Activated naive CD8-positive, alpha-beta T cell treated with anti-CD3 and anti-CD28 coated beads for 36 hours (primary cell): ENCODE data around the gene CTNNBL1. TPM values are rescaled to one million over a fixed set of nuclear protein-coding genes. Genes with fewer than 3 reads are reported as not detected.
A peak's percentile ranks its signal among the peaks of the same experiment; 100 is the strongest.

ENCODE experiments used
- DNase-seq: peaks from one replicate; pipeline ENCODE4 v3.0.0; 2021
- H3K27ac Mint-ChIP-seq: one replicate; pipeline ENCODE4 v1.8.0; 2022; ENCODE audit warnings: mild to moderate bottlenecking, moderate library complexity, mixed read lengths
- H3K27me3 Mint-ChIP-seq: one replicate; pipeline ENCODE4 v1.8.0; 2022; ENCODE audit warnings: mild to moderate bottlenecking, mixed read lengths
- H3K36me3 Mint-ChIP-seq: one replicate; pipeline ENCODE4 v1.8.0; 2021; ENCODE audit warnings: mild to moderate bottlenecking, mixed read lengths
- H3K4me1 Mint-ChIP-seq: one replicate; pipeline ENCODE4 v1.8.0; 2021; ENCODE audit warnings: mixed read lengths
- H3K4me3 Mint-ChIP-seq: one replicate; pipeline ENCODE4 v1.8.0; 2022; ENCODE audit warnings: mild to moderate bottlenecking, moderate library complexity, mixed read lengths
- H3K9me3 Mint-ChIP-seq: one replicate; pipeline ENCODE4 v1.8.0; 2022; ENCODE audit warnings: mixed read lengths
- total RNA-seq, 2 experiments: library from RNA; stranded (reverse); gene quantifications; one replicate each; pipeline ENCODE4 v1.2.3, GENCODE V29; 2021

CTNNBL1 gene
- total RNA-seq, 2 experiments from 2014 or later, result 85.6 to 98.4 TPM

DNA sequence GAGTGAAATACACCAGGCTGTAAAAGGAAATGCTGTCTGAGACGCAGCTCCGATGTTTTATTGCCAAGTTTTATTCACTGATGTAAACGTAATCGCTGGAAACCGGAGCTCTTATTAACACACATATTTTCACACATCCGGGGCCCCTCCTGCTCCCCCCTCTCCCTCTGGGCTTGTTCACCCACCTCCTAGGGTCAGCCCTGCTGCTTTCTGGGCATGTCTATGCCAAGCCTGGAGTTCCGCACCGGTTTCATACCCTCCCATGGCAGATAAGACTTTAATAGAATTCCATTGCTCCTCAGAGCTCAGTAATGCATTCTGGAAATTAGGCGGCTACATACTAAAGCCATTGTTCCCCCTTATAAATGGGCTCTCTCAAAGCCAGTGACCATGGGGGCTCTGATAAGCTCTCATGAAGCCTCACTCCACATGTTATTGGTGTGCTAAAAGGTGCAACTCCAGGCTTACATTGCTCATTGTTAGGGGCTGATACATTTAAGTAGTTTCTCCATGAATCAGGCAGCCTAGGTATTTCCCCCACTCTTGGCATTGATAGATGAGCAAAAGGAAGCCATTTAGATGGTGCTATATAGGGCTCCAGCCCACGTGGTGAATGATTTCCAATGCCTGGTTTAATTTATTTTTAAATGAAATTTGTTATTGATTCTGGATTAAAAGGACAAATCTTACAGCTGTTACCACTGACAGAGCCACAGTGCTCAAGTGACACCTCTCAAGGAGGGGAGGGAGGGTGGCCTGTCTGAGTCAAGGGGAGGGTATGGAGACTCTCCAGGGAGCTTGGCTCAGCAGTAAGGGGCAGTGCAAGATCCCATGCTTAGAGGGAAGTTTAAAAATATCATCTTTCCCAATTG, 204.6 kb downstream of the CTNNBL1 start:
- no peak overlapping the region for H3K27ac Mint-ChIP-seq
- DNase-seq, result no peak

DNA sequence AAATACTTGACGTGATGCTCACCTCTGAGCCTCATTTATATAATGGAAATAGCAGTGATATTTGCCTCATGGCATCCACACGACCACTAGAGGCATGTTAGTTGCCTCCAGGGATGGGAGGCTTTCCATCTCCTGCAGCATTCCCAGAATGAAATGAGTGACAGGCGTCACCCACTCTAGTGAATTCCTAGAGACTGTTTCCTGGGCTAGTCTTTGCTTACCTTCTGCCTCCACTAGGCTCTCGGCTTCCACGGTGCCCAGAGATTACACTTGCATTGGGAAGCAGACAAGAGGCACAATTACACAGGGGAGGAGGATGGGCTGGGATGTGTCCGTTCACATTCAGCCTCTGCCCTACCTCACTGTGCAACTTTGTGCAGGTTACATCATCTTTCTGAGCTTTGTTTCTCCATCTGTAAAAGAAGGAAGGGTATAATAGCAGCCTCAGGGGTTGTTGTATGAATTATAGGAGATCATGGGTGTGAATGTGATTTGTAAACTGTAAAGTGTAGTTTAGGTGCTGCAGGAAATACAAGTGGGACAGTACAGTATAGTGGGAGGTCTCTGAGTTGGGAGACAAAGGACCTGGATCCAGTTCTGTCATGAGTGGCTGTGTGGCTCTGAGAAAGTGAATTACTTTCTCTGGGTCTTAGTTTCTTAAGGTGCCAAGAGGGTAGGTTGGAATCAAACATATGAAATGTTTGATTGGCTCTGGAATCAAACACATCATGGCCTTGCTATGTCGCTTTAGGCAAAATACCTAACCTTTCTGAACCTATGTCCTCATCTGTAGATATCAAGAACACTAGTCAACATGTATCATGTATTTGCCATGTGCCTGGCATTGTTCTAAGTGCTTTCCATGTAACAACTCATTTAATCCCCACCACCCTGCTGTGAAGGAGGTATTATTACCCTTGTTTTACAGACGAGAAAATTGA, 205.5 kb downstream of the CTNNBL1 start:
- no peak for DNase-seq
- Mint-ChIP-seq H3K9me3 (no peaks in the 10 kb centered on the region), H3K27ac (no peak overlapping the region)

More for the DNA sequence above, 204.6 kb downstream of the CTNNBL1 start:
- H3K4me1 Mint-ChIP-seq, result peaks cover 4% of the 10 kb centered on the region
- H3K9me3 Mint-ChIP-seq, result no peaks in the 10 kb centered on the region
- H3K4me3 Mint-ChIP-seq, result no peak overlapping the region
- no peaks in the 10 kb centered on the region for H3K36me3 Mint-ChIP-seq
- H3K27me3 Mint-ChIP-seq, result peaks cover 41% of the 10 kb centered on the region

DNA sequence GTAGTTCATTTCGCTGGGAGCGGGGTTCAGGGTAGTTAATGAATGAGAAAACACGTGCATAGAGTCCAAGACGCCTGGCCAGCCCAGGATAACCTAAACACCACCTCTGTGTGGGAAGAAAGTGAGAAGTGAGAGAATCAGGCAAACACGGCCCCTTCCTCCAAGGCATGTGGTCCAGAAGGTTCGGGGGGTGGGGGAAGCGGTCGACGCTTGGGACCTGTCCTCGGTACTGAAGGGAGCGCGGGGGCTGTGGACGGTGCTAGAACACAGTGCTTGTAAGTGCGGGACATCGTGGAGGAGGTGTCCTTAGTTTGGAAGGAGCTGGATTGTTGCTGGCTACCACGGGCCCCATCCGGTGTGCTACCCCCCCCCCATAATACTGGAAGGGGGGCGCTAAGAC, 207.4 kb downstream of the CTNNBL1 start:
- H3K36me3 Mint-ChIP-seq, result no peaks in the 10 kb centered on the region
- no peak for DNase-seq
- no peaks in the 10 kb centered on the region for H3K9me3 Mint-ChIP-seq
- H3K27ac Mint-ChIP-seq, result no peak overlapping the region
- no peak overlapping the region for H3K4me3 Mint-ChIP-seq
- peaks cover 8% of the 10 kb centered on the region for H3K4me1 Mint-ChIP-seq
- peaks cover 66% of the 10 kb centered on the region for H3K27me3 Mint-ChIP-seq

More for the DNA sequence above, 205.5 kb downstream of the CTNNBL1 start:
- Mint-ChIP-seq H3K36me3 (no peaks in the 10 kb centered on the region), H3K4me1 (peaks cover 8% of the 10 kb centered on the region), H3K4me3 (no peak overlapping the region), H3K27me3 (peaks cover 50% of the 10 kb centered on the region)

DNA sequence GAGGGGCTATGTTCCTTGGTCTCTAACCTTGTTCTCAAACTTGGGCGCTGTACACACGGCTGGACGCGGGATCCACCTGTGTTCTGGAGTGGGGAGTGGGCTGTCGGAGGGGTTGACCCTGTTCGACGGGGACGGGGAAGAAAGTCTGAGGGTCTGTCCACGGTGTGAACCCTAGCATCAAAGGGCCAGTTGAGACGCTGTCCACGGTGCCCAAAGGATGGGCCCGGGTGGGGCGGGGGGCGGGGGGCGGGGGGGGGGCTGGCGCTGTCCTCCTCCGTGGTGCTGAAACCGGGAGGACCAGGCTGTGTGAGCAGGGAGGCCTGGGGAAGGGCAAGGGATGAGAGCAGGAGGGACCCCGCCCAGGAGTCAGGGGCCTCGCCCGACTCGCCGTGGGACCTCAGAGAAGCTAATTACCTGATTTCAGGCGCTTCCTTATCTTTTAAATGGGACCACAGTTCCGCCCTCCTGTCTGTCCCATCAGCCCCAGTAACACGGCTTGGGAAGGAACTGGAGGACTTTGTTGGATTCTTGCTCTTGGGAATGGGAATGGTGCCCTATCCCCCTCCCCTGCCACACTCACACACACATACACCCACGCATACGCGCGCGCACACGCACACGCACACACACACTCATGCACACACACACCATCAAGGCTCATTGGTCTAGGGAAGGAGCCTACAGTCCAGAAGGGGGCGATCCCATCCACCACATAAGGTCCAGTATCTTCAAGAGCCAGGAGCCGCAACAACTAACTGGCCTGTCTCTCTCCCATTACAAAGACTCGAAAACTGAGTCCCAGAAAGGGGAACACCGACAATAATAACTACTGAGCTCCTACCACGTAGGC, 208.0 kb downstream of the CTNNBL1 start:
- Mint-ChIP-seq H3K9me3 (no peaks in the 10 kb centered on the region), H3K27me3 (peaks cover 72% of the 10 kb centered on the region), H3K4me3 (no peak overlapping the region), H3K27ac (no peak overlapping the region), H3K4me1 (peaks cover 8% of the 10 kb centered on the region), H3K36me3 (no peaks in the 10 kb centered on the region)
- DNase-seq, result no peak

DNA sequence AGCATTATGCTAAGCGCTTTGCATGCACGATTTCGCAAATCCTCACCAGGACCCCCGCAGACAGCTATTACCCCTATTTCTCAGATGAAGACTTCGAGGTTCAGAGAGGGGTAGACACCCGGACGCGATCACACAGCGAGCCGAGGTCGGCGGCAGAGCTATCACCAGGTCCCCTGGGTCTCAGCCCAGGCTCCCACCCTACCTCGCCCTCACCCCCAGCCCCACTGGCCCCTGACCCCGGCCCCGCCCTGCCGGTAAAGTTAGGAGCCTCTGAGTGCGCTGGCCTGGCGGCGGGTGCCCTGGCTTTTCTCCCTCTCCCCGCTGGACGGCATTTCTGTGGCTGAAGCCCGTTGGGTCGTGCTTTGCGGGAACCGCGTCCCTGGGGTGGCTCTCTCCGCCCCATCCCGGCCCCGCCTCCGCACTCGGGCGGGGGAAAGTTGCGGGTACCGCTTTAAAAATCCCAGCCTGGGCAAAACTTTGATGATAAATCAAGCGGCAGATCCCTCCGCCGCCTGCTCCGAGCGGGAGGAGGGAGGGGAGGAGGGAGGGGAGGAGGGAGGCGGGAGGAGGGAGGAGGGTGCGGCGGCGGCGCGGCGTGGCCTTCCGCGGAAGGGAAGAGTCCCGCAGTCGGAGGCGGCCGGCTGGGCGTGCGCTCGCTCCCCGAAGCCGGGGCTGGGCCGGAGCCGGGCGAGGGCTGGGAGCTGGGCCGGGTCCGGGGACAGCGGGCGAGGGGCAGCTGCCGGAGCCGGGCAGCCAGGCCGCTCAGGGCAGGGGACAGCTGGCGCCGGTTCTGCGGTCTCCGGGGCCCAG, 208.9 kb downstream of the CTNNBL1 start, which contains the start of gene VSTM2L:
VSTM2L (plus strand) TSS at position 624 of the 810 bp plus-strand sequence. CDS start 224 bp downstream, outside the sequence.
- H3K4me3 Mint-ChIP-seq, result peak within 1 kb of the TSS; percentile 62
- no peak for DNase-seq
- H3K9me3 Mint-ChIP-seq, result no peaks in the 10 kb centered on the region
- peaks cover 8% of the 10 kb centered on the region for H3K4me1 Mint-ChIP-seq
- no peaks in the 10 kb centered on the region for H3K36me3 Mint-ChIP-seq
- no peak within 1 kb of the TSS for H3K27ac Mint-ChIP-seq
- H3K27me3 Mint-ChIP-seq, result peaks cover 80% of the 10 kb centered on the region

DNA sequence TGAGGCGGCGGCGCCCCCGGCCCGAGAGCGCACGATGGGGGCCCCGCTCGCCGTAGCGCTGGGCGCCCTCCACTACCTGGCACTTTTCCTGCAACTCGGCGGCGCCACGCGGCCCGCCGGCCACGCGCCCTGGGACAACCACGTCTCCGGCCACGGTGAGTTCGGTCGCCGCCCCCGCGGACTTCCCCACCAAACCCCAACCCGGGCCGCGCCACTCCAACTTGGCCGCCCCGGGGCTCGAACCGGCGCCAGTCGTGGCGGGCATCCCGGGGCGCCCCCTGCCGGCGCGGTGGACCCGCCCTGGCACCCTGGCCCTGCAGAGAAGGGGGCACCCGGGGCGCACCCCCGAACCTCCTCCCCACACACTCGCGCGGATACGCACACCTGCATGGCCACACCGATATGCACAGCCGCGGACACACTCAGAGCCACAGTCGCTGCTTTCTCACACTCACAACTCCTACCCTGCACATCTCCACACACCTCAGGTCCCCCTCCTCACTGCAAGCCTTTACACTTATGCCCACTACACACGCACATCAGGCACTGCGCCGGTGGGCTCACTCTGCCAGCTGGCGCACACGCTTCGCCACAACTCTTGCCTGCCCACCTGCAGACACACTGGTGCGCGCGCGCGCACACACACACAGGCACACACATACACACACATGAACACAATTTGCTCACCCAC, 209.6 kb downstream of the CTNNBL1 start:
- H3K4me3 Mint-ChIP-seq, result peak overlapping the region; percentile 62
- H3K27me3 Mint-ChIP-seq, result peaks cover 87% of the 10 kb centered on the region
- peaks cover 8% of the 10 kb centered on the region for H3K4me1 Mint-ChIP-seq
- H3K27ac Mint-ChIP-seq, result no peak overlapping the region
- no peaks in the 10 kb centered on the region for H3K9me3 Mint-ChIP-seq
- no peaks in the 10 kb centered on the region for H3K36me3 Mint-ChIP-seq
- peak; percentile 13 for DNase-seq

DNA sequence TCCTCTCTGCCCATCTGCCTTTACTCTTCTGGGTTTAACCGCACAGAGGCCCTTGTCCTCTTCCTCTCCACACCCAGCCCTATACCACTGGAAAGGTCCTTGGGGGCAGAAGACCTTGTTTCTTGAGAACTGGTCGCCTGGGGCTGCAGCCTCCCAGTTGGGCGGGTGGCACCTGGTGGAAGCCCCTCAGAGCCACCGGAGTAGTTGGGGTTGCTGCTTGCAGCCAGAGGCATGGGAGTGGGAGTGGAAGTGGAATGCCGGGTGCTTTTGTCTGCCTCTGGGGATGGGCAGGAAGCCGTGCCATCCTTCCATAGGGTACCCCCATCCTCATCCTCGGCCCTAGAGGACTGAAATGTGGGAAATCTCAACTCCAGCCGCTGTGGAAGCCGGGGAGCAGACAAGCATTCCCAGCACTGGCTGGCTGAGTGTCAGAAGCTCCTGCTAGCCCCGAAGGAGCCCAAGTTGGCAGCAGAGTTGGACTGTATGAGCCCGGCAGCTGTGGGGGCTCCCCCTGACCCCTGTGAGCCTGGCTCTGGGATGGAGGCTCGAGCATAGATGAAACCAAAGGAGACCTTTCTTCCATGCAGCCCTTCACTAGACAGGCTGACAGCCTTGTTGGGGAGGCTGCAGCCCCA, 210.3 kb downstream of the CTNNBL1 start:
- DNase-seq, result no peak
- Mint-ChIP-seq H3K27ac (no peak overlapping the region), H3K36me3 (no peaks in the 10 kb centered on the region), H3K9me3 (no peaks in the 10 kb centered on the region), H3K27me3 (peaks cover 88% of the 10 kb centered on the region), H3K4me1 (peaks cover 8% of the 10 kb centered on the region), H3K4me3 (peak overlapping the region; percentile 62)

DNA sequence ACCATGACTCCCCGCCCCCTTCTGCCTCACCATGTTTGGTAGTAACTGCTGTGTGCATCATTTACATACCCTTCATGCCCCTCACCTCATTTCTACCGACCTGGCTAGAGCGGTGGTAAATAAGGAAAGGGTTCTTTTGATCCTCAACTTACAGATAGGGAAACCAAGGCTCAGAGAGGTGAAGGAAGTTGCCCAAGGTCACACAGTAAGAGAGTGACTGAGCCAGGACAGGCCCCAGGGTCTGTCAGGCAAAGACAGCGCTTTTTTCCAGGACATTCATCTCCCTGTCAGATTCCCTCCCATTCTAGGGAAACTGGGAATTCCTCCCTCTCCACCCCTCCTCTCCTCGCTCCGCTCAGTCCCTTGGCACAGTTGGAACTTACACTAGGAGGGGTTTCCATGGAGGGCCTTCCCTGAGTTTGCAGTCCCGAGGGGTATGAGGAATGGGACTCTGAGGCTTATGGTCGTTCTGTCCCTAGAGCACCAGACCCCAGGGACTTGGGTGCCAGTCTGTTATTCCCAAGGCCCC, 211.1 kb downstream of the CTNNBL1 start:
- Mint-ChIP-seq H3K4me3 (no peak overlapping the region), H3K4me1 (peaks cover 8% of the 10 kb centered on the region), H3K9me3 (no peaks in the 10 kb centered on the region), H3K27ac (no peak overlapping the region), H3K36me3 (no peaks in the 10 kb centered on the region), H3K27me3 (peaks cover 82% of the 10 kb centered on the region)
- no peak for DNase-seq

DNA sequence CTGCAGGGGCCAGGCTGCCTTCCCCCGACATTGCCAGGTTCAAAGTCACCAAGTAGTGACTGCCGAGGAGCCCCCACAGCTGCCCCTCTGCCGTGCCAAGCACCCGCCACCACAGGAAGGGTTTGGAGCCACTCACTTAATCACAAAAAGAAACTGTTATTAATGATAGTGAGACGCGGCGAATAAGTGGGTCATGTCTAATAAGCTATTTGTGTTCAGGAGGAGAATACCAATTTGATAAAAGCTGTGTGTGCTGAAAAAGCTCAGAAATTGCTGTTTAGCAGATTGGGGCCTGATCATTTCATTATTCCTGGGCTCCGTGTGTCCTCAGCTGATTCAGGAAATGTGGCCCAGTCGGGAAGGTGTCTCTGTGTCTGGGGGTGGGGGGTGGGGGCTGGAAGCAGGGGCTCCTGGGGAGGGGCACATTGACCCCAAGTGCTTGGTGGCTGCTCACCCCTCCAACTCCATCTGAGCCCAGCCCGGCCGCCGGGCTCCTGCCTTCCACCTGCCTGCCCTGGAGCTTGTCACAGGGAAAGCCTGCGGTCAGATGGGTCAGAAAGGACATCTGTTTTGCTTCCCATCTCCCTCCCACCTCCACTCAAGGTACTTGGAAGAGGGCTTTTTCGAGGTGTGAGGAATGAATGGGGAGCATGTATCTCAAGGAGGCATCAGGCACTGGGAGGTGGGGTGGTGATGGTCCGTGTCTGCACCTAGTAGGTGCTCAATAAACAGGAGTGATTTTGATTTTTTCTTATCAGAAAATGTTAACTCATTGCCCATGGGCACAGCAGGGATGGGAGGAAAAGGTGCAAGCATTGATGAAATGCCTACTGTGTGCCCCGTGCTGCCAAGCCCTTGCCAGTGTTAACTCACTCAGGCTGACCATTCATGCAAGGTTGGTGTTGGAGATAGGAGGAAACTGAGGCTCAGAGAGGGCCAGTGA, 212.1 kb downstream of the CTNNBL1 start:
- Mint-ChIP-seq H3K27me3 (peaks cover 80% of the 10 kb centered on the region), H3K27ac (no peak overlapping the region), H3K9me3 (no peaks in the 10 kb centered on the region), H3K4me3 (no peak overlapping the region), H3K36me3 (no peaks in the 10 kb centered on the region), H3K4me1 (peaks cover 8% of the 10 kb centered on the region)
- no peak for DNase-seq

DNA sequence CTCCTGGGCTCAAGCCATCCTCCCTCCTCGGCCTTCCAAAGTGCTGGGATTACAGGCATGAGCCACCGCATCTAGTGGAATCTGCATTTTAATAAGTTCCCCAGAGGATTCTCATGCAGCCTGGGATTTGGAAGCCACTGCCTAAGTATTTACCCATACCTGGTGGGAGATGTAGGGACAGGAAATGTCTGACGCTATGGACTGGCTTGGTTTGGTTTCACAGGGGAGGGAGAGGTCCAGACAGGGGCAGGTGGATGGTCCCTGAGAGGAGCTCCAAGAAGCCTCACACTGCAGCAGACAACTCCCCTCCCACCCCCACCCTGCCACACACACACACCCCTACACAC, 213.5 kb downstream of the CTNNBL1 start:
- Mint-ChIP-seq H3K36me3 (no peaks in the 10 kb centered on the region), H3K9me3 (no peaks in the 10 kb centered on the region), H3K27me3 (peaks cover 74% of the 10 kb centered on the region), H3K4me3 (no peak overlapping the region), H3K27ac (no peak overlapping the region), H3K4me1 (peaks cover 5% of the 10 kb centered on the region)
- DNase-seq, result no peak

DNA sequence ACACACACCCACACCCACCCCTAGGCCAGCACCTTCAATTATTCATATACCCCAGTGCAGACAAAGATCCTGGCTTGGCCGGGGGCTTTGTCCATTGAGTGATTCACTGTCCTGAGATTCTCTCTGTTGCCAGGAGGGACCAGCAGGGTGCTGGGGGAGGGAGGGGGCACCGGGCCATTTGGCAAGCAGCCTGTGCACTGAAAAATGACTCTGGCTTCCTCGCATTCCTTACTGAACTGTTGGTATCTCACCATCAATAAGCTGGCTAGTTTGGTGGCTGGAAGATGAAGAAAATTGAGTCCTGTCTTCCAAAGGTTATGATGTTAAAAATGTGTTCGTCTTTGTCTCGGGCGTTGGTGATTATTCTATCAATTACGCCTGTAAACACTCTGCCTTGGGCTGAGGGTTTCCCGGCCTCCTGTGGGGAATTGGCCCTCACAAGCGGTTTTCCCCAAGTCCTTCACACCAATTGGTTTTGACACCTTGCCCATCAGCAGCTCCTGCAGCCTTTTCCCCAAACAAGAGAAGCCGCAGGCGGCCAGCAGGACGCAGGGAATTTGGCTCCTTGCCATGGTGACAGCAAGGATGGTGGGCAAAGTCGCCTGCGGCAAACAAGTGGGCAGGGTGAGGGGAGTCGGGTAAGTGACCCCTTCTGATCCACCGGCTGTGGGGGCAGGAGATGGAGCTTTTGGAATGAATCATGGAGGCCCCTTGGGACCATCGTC, 214.0 kb downstream of the CTNNBL1 start:
- peaks cover 74% of the 10 kb centered on the region for H3K27me3 Mint-ChIP-seq
- H3K4me1 Mint-ChIP-seq, result peaks cover 6% of the 10 kb centered on the region
- H3K9me3 Mint-ChIP-seq, result no peaks in the 10 kb centered on the region

More for the DNA sequence above, 214.0 kb downstream of the CTNNBL1 start:
- no peak overlapping the region for H3K4me3 Mint-ChIP-seq
- DNase-seq, result no peak
- no peak overlapping the region for H3K27ac Mint-ChIP-seq
- H3K36me3 Mint-ChIP-seq, result no peaks in the 10 kb centered on the region
